Activated CD8-positive, alpha-beta T cell treated with anti-CD3 and anti-CD28 coated beads for 36 hours (primary cell): Measurements from ENCODE around the gene GRIK3. TPM values are rescaled to one million over a fixed set of nuclear protein-coding genes. Genes with fewer than 3 reads are reported as not detected.

Source experiments
- ATAC-seq: fragments of 200-7000 bp; cut with Tn5 transposase; one replicate; pipeline ENCODE4 v1.10.0; 2021; ENCODE audit warnings: mild to moderate bottlenecking, moderate library complexity
- CTCF ChIA-PET: fragments of 350-600 bp; sonication (Branson Sonifier 250); formaldehyde crosslinking; loops from one replicate; lab custom pipeline; 2021; ENCODE audit warnings: antibody characterized with exemption; lab: Charles Lee
- POLR2A ChIA-PET: fragments of 350-600 bp; sonication (Branson Sonifier 250); formaldehyde crosslinking; loops from one replicate; lab custom pipeline; 2021; ENCODE audit warnings: antibody characterized with exemption; lab: Charles Lee
- DNase-seq: peaks from one replicate; pipeline ENCODE4 v3.0.0-alpha.2; 2020
- H3K27ac Mint-ChIP-seq: one replicate; pipeline ENCODE4 v1.8.0; 2021; ENCODE audit warnings: mild to moderate bottlenecking, mixed read lengths
- H3K27me3 Mint-ChIP-seq: one replicate; pipeline ENCODE4 v1.8.0; 2021; ENCODE audit warnings: mixed read lengths
- H3K36me3 Mint-ChIP-seq: one replicate; pipeline ENCODE4 v1.8.0; 2021; ENCODE audit warnings: low read depth, mixed read lengths
- H3K4me1 Mint-ChIP-seq: one replicate; pipeline ENCODE4 v1.8.0; 2021; ENCODE audit warnings: low read depth, mixed read lengths
- H3K4me3 Mint-ChIP-seq: one replicate; pipeline ENCODE4 v1.8.0; 2021; ENCODE audit warnings: mild to moderate bottlenecking, moderate library complexity, mixed read lengths
- H3K9me3 Mint-ChIP-seq: one replicate; pipeline ENCODE4 v1.8.0; 2021; ENCODE audit warnings: mixed read lengths
- intact Hi-C: fragments of 100-400 bp; cut with micrococcal nuclease; formaldehyde crosslinking; loops from one replicate; pipeline ENCODE4 v1.10.0; 2022
- total RNA-seq, 2 experiments: library from RNA; stranded (reverse); gene quantifications; one replicate each; pipeline ENCODE4 v1.2.3, GENCODE V29; 2021
- TF ChIP-seq, protein P1 (sequence below): fragments of 200-600 bp; IDR thresholded peaks from one replicate; pipeline ENCODE4 v1.8.0; 2022; ENCODE audit warnings: antibody characterized with exemption, mild to moderate bottlenecking

The GRIK3 gene
- total RNA-seq, 2 experiments from 2014 or later, result not detected

GRCh38 chr1:36951761-36952160 is 82.6 kb downstream of the GRIK3 start:
- ChIA-PET CTCF (no interaction called here), POLR2A (no interaction called here)
- no peak overlapping the region for H3K27ac Mint-ChIP-seq
- no peak for ATAC-seq
- H3K27me3 Mint-ChIP-seq, result no peaks in the 10 kb centered on the region
- H3K36me3 Mint-ChIP-seq, result no peaks in the 10 kb centered on the region
- TF ChIP-seq, protein P1, sequence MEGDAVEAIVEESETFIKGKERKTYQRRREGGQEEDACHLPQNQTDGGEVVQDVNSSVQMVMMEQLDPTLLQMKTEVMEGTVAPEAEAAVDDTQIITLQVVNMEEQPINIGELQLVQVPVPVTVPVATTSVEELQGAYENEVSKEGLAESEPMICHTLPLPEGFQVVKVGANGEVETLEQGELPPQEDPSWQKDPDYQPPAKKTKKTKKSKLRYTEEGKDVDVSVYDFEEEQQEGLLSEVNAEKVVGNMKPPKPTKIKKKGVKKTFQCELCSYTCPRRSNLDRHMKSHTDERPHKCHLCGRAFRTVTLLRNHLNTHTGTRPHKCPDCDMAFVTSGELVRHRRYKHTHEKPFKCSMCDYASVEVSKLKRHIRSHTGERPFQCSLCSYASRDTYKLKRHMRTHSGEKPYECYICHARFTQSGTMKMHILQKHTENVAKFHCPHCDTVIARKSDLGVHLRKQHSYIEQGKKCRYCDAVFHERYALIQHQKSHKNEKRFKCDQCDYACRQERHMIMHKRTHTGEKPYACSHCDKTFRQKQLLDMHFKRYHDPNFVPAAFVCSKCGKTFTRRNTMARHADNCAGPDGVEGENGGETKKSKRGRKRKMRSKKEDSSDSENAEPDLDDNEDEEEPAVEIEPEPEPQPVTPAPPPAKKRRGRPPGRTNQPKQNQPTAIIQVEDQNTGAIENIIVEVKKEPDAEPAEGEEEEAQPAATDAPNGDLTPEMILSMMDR, result no peak
- DNase-seq, result no peak
- H3K4me1 Mint-ChIP-seq, result no peaks in the 10 kb centered on the region
- no peaks in the 10 kb centered on the region for H3K9me3 Mint-ChIP-seq
- intact Hi-C loops, result no loop called here
- H3K4me3 Mint-ChIP-seq, result no peak overlapping the region

GRCh38 chr1:36951292-36951750 is 83.0 kb downstream of the GRIK3 start:
- no peak for DNase-seq
- no peaks in the 10 kb centered on the region for H3K36me3 Mint-ChIP-seq

DNA sequence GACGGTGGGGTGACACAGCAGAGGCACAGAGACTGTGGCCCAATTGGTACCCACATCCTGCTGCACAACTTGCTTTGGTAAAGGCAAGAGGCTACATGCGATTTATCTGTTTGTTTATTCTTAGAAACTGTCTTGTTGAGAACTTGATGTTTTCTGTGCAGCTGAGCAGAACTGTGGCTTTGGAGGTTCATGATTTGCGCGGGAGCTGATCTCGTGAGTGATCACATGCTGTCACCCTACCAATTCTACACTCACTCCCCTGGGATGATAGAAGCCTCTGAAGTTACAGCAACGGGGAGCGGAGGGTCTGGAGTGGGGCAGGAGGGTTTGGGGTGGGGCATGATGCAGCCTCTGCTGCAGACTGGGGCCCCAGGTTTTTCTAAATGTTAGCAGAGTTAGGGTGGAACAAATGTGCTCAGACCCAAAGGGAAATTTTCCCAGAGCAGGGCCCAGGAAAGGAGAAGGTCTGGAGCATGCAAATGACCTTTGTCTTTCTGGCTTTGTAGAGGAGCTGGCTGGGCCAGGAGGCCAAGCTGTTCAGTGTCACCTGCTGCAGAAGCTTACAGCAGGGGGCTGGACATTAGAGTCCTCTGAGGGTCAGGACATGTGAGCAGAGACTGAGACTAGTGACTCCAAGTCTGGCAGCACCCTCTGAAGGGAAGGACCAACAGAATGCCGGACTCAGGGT is 83.6 kb downstream of the GRIK3 start:
- no peak for ATAC-seq
- Mint-ChIP-seq H3K9me3 (no peaks in the 10 kb centered on the region), H3K4me3 (no peak overlapping the region), H3K36me3 (no peaks in the 10 kb centered on the region), H3K27ac (no peak overlapping the region), H3K4me1 (no peaks in the 10 kb centered on the region), H3K27me3 (no peaks in the 10 kb centered on the region)
- no peak for DNase-seq
- TF ChIP-seq, protein P1, result no peak
- intact Hi-C loops, result no loop called here
- CTCF ChIA-PET, result no interaction called here
- POLR2A ChIA-PET, result no interaction called here

More at GRCh38 chr1:36951292-36951750, 83.0 kb downstream of the GRIK3 start:
- no peak overlapping the region for H3K4me3 Mint-ChIP-seq
- H3K27me3 Mint-ChIP-seq, result no peaks in the 10 kb centered on the region
- H3K27ac Mint-ChIP-seq, result no peak overlapping the region
- TF ChIP-seq, protein P1, result no peak
- ChIA-PET CTCF (no interaction called here), POLR2A (no interaction called here)
- ATAC-seq, result no peak
- H3K4me1 Mint-ChIP-seq, result no peaks in the 10 kb centered on the region
- intact Hi-C loops, result no loop called here
- H3K9me3 Mint-ChIP-seq, result no peaks in the 10 kb centered on the region

GRCh38 chr1:36948606-36949005 is 85.7 kb downstream of the GRIK3 start:
- ATAC-seq (no peak), DNase-seq (no peak)
- POLR2A ChIA-PET, result no interaction called here
- no peaks in the 10 kb centered on the region for H3K4me1 Mint-ChIP-seq
- CTCF ChIA-PET, result no interaction called here
- intact Hi-C loops, result no loop called here
- H3K27me3 Mint-ChIP-seq, result no peaks in the 10 kb centered on the region
- H3K36me3 Mint-ChIP-seq, result no peaks in the 10 kb centered on the region
- H3K27ac Mint-ChIP-seq, result no peak overlapping the region
- H3K9me3 Mint-ChIP-seq, result no peaks in the 10 kb centered on the region
- H3K4me3 Mint-ChIP-seq, result no peak overlapping the region
- TF ChIP-seq, protein P1, result no peak

- no peaks in the 10 kb centered on the region for H3K27me3 Mint-ChIP-seq
- ChIA-PET POLR2A (no interaction called here), CTCF (no interaction called here)
- no peak overlapping the region for H3K27ac Mint-ChIP-seq
- no peaks in the 10 kb centered on the region for H3K36me3 Mint-ChIP-seq
- TF ChIP-seq, protein P1, result no peak
- ATAC-seq (no peak), DNase-seq (no peak)
- no peaks in the 10 kb centered on the region for H3K4me1 Mint-ChIP-seq
- intact Hi-C loops, result no loop called here
- H3K4me3 Mint-ChIP-seq, result no peak overlapping the region
- no peaks in the 10 kb centered on the region for H3K9me3 Mint-ChIP-seq
Measured at GRCh38 chr1:36948147-36948546, 86.2 kb downstream of the GRIK3 start.
